Retina (tissue), 1 donor: ENCODE data around the gene ITGB6.

Experiments
- DNase-seq: peaks from one replicate; pipeline ENCODE4 v3.0.0-alpha.2; 2016

ITGB6 gene

DNA sequence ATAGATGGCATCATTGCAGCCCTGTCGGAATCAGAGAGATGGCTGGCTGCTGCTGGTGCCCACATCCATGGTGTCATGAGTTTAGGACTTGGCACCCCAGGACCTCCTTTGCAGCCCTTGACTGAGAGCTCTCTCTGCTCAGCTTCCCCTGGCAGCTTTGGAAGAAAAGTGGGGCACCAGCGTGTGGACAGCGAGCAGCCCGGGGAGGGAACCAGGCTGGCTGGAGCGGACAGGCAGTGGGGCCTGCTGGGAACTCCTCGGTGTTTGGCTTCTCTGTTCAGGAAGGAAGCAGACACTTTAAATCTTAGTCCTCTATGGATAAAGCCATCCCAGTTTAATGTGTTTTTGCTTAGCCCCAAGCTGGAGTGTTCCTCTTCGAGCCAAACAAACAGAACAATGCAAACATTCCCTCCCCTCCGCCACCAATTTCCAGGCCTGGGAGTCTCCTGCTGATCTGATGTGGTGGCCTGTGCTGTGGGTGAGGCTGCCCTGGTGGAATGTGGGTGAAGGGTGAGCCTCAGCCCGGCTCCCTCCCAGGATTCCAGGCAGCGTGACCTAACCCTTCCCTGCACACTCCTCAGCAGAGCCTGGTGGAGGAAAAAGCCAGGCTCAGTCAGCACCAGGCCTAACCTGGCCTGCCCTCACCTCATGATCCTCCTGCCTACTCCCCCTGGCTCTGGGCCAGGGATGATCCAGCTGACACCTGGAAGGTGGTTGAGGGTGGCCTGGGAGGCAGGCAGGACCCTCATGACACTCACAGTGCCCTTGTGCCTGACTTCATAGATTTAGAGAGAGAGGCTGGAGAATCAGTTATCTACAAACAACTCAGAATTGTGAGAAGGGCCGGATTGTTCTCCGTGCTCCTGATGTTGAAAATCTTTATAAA lies 21.6 kb upstream of the ITGB6 start:
- DNase-seq = no peak

- no peak for DNase-seq
These were observed 20.5 kb upstream of the ITGB6 start for GRCh38 chr2:160220545-160221009.

DNA sequence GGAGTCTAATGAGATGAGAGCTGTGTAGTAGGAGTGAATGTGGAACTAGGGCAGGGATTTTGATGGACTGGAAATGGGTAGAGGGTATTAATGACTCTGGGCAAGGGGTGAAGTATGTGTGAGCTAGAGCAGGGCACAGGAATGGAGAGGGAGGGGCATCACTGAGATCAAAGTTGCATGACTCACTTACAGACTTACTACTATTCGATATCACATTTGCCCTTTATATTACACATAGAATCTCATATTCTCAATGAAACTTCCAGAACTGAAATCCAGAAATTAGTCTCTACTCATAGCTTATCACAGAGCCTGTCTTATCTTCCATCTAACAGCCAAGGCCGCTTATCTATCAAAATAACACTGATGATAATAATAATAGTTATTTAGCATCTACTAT lies 20.0 kb upstream of the ITGB6 start:
- DNase-seq = no peak

DNA sequence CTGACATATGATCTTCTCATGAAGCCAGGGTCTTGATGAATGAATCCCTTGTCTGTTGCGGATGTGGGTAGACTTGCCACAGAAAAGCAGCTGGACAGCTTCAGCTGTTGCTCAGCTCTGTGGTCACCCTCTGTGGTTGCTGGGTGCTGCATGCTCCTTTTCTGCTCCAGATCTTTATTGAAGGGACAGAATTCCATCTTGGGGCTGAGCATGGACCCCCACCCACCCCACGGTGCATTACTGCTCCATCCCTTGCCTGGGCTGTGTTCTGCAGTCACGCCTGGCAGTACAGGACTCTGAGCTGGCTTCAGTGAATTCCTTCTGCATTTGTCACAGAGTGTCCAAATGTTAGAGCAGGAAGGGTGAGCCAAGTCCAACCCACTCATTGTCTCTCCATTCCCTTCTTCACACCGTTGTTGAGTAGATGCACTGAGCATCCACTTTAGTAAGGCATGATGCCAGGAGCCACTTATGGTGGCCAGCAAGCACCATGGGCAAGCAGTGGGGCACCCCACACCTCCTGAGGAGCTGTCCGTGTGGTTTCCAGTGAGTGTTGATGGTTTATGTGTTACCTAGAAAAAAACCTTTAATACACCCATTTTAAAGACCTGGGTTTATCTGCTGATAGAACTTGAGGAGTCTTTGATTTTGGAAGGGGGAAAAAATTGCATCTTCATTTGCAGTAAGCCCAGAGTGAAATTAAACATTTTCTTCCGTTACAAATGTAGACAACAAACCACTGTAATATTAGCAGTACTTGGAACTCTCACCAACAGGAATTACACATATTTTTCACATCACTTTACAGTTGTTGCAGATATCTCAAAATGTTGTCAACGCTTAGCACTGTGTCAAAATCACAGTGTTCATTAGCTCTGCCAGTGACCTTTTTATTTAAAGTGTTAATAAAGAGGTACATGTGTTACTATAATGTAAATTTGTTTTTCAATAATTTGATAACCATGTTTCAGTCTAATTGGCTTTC lies 14.7 kb upstream of the ITGB6 start:
- DNase-seq = no peak

DNA sequence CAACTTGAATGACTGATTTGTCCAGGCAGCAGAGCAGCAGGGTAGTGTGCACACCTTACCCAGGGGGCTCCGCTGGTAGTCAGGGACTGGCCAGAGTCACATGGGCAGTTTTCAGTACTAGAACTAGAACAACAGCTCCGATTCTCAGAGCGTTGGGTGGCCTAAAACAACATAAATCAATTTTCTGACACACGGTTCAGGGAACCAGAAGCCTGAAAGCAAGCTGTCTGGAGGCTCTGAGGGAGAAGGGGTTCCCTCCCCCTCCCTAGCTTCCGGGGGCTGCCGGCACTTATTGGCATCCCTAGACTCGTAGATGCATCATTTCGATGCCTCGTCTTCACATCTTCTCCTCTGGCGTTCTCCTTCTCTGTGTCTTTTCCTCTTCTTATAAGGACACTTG lies 13.4 kb upstream of the ITGB6 start:
- DNase-seq = no peak

GRCh38 chr2:160210599-160211138 lies 10.6 kb upstream of the ITGB6 start:
- peak; percentile 55 for DNase-seq

GRCh38 chr2:160209516-160209856 lies 9.4 kb upstream of the ITGB6 start:
- no peak for DNase-seq

GRCh38 chr2:160208655-160209515 lies 8.8 kb upstream of the ITGB6 start:
- peak; percentile 78 for DNase-seq

- DNase-seq = peak; percentile 57
These were observed 8.0 kb upstream of the ITGB6 start for GRCh38 chr2:160207804-160208654.

DNA sequence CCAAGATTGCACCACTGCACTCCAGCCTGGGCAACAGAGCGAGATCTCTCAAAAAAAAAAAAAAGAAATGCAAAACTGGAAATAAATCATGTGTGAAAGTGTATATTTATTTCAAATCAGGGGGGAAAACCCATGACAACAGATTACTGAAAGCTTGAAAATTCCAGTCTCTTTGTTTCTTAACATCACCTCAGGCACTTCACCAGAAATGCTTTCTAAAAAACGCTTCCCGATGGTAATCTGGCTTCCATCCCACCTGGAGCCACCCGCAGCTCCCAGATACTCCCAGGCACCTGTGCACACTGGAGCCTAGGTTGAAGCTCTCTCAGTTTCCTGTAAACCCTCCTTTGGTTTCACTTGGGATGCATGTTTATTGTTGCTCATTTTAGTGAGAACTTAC lies 7.2 kb upstream of the ITGB6 start:
- DNase-seq = no peak

DNA sequence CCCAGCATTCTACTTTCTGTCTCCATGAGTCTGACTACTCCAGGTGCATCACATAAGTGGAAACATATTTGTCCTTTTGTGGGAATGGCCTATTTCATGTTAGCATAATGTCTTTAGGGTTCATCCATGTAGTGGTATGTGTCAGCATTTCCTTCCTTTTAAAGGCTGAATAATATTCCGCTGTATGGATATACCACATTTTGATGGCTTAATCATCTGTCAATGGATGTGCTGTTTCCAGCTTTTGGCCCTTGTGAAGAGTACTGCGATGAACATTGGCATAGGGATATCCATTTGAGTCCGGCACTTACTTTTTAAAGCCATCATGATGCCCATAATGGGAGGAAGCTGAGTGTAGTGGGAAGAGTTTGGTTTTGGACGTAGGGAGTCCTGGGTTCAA lies 6.4 kb upstream of the ITGB6 start:
- DNase-seq = no peak

DNA sequence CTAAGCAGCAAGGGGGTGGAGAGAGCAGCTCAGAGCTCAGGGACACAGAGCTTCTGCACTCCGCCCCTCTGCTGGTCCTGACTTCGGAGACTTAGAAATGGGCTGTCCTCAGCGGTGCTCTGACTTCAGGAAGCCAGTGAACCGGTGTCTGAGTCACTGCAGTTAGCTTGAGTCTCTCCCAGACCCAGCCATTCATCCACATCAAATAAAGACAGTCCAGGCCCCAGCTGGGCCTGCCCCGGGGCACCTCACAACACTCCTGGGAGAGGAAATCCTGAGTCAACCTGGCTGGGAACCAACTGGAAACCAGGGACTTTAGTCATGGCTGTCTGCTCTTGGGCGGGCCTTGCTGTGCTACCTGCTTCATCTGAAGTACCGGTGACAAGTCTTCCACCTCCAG lies 5.4 kb upstream of the ITGB6 start:
- DNase-seq = no peak

DNA sequence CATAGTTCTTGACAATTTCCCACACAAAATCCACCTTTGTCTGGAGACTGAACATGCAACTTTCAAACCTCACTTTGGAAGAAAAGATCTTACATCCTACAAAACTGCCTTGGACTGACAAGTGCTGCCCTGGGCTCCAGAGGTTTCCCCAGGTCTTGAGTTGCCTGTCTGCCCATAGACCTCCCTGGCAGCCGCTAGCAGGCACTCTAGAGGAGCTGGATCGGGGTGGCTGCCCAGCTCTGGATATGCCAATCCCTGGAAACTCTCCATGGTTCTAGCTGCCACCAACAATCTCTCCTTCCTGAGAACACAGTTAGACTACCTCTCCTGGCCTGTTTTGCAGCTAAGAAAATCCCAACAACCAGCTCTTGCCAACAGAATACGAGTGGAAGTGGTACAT lies 3.4 kb upstream of the ITGB6 start:
- no peak for DNase-seq

DNA sequence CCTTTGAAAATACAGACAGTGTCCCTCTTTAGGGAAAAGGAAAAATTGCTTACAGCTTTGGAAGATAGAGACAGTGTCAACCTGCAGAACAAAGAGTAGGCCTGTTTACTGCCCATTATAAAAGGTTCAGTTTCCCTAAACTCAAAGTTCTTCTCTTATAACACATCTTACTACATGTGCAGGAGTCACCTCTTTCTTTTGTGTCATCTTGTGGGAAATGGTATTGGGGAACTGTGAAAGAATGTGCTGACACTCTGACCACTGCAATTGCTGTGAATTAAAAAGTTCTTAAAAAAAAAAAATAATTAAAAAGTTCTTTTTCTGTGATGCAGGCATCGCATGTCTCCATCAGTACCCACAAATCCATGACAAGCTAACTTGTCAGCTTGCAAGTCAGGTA lies 2.9 kb upstream of the ITGB6 start:
- no peak for DNase-seq

GRCh38 chr2:160201849-160202539 lies 1.9 kb upstream of the ITGB6 start:
- DNase-seq = no peak

DNA sequence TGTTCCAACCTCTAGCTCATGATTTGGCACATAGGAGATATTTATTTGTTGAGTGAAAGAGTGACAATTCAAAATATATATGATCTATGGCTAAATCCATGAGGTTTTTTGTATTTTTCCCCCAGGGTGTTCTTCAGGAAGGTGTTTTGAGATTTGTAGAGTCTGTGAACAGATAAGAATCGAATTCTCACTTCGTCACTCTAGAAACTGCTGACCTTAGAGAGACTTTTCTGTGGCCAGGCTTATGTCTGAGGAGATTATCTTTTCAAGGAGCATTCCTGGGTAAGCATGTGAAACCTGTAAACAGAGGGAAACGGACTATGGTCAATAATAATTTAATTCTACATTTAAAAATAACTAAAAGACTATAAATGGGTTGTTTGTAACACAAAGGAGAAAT lies 849 bp upstream of the ITGB6 start:
- DNase-seq = no peak

- DNase-seq = no peak
These were observed 1.0 kb downstream of the ITGB6 start for GRCh38 chr2:160199053-160199452.

DNA sequence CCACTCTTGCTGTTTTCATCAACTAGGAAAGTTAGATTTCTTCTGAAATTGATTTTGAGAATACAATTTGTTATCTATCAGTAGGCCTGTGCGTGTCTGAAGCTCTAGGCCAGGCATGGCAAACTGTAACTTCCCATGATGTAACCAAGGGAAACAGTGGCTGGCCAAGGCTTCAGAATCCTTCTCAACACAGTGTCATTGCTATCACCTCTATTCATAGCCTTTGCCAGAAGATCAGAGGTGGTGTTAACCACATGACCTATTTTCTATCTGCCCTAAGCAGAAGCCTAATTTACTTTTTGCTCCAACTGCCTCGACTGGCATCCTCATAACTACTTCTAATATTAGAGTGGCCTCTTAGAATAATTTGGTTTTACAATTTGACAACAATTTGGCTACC lies 2.5 kb downstream of the ITGB6 start:
- no peak for DNase-seq

DNA sequence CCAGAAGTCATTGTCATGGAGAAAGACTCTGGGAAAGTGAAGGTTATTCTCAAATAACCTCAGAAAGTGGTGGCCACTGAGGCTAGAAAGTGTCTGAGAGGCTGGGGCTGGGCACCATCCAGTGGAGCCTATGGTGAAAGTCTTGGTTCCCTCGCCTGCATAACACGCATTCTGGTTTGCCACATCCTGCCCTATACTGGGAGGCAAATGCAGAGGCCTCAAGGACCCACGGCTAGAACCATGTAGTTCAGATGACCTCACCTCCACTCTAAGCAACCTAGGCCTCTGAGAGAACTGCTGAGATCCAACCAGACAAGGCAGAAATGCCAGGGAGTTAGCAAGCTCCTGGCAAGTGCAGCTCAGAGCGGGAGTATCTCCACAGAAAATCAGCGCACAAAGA lies 5.1 kb downstream of the ITGB6 start:
- DNase-seq = no peak

- no peak for DNase-seq
These were observed 5.7 kb downstream of the ITGB6 start for GRCh38 chr2:160194351-160194750.
